ENCODE results near the gene CHCHD6. TPM values are rescaled to one million over a fixed set of nuclear protein-coding genes. Genes with fewer than 3 reads are reported as not detected.

CHCHD6 gene
- total and polyA plus RNA-seq, 2 donors (not counting 3 experiments of a cell fraction or from before 2014, with no cell fraction given): 8.4 to 10.1 TPM

- no peaks in the 10 kb centered on the region for H3K9me1 ChIP-seq (replicated peaks; ENCODE audit: control insufficient read depth, extremely low read depth, insufficient read depth, low read length)
Measured at GRCh38 chr3:126945171-126945721, 241.2 kb downstream of the CHCHD6 start.

More at GRCh38 chr3:126945171-126945721, 241.2 kb downstream of the CHCHD6 start:
- DNase-seq (ENCODE audit: low read depth, low spot score) (no peak), FAIRE-seq (no peak)
- Histone ChIP-seq H2AFZ (ENCODE audit: low read depth, low read length) (no peak overlapping the region), H3K27me3 (ENCODE audit: control insufficient read depth in 2 of 2, insufficient read depth in 2 of 2, low read length in 2 of 2) (no peaks in the 10 kb centered on the region), H3K9me3 (replicated peaks; ENCODE audit: control insufficient read depth, insufficient read depth, low read length) (no peaks in the 10 kb centered on the region), H4K20me1 (replicated peaks; ENCODE audit: control insufficient read depth, extremely low read depth, insufficient read depth, low read length) (no peaks in the 10 kb centered on the region), H3K79me2 (ENCODE audit: control insufficient read depth, insufficient read depth, low read length) (no peaks in the 10 kb centered on the region), H3K27ac (ENCODE audit: insufficient read depth, low read depth, low read length) (no peak overlapping the region), H3K9ac (replicated peaks; ENCODE audit: extremely low read depth, insufficient read depth, low read length) (no peak overlapping the region), H3K4me1 (ENCODE audit: control insufficient read depth, extremely low read depth, insufficient read depth, low read length) (no peaks in the 10 kb centered on the region), H3K4me2 (ENCODE audit: insufficient read depth, low read length) (no peak overlapping the region), H3K36me3 (ENCODE audit: control insufficient read depth in 2 of 2, extremely low read depth in 1 of 2, insufficient read depth in 2 of 2, low read length in 2 of 2) (no peaks in the 10 kb centered on the region), H3K4me3 (replicated peaks in 1 of 3; ENCODE audit: insufficient read depth in 1 of 3, low read depth in 1 of 3, low read length in 3 of 3) (no peak overlapping the region)
- ChIA-PET CTCF (interaction anchor here (1.6 kb wide), 1 partner anchor 10 kb away, joined by 4 read pairs; no protein-coding TSS in a partner anchor), POLR2A (no interaction called here)
- dilution Hi-C loops (cut with MboI; ENCODE audit: extremely low pct_ligation_motif_present, low sequenced_read_pairs): no loop called here
- intact Hi-C loops (cut with micrococcal nuclease): no loop called here
- BruUV-seq (replicated peaks): no TSS peak
- no peak for TF ChIP-seq MAX (IDR thresholded peaks at IDR 0.05; ENCODE audit: insufficient read depth, insufficient read length)
- no peak for TF ChIP-seq FOS (IDR thresholded peaks at IDR 0.05; ENCODE audit: borderline replicate concordance, insufficient read depth, low read length)
- TF ChIP-seq JUN (IDR thresholded peaks at IDR 0.05; ENCODE audit: borderline replicate concordance, insufficient read depth, insufficient read length, low read depth): no peak
- no peak for TF ChIP-seq POLR2AphosphoS5 (IDR thresholded peaks at IDR 0.05; ENCODE audit: insufficient read depth, low read depth, low read length)
- TF ChIP-seq POLR2A (IDR thresholded peaks at IDR 0.05; ENCODE audit: low read depth, low read length): no peak
- TF ChIP-seq GATA2 (IDR thresholded peaks at IDR 0.05; ENCODE audit: insufficient read depth, insufficient read length, low read depth, low read length): no peak
- TF ChIP-seq EZH2 (IDR thresholded peaks at IDR 0.05; ENCODE audit: borderline replicate concordance, low read depth, low read length, severe bottlenecking): no peak
- no peak for TF ChIP-seq CTCF (IDR thresholded peaks at IDR 0.05; ENCODE audit: extremely low read depth in 1 of 2, insufficient read depth in 1 of 2, low read depth in 1 of 2, low read length in 2 of 2)
- no peak for TF ChIP-seq MYC (IDR thresholded peaks at IDR 0.05; ENCODE audit: low read depth, low read length)

All from endothelial cell of umbilical vein (primary cell).